Right ventricle myocardium superior (tissue), 1 donor: Measurements from ENCODE around the gene SPINK8. TPM values are rescaled to one million over a fixed set of nuclear protein-coding genes. Genes with fewer than 3 reads are reported as not detected.
"Not testable (repeated sequence)": the region's sequence is repeated elsewhere in the genome, so short reads cannot be mapped to it uniquely, and the experiment has no call there.

Source experiments
- ATAC-seq: fragments of 200-7000 bp; cut with Tn5 transposase; one replicate; pipeline ENCODE4 v1.9.1; 2020; ENCODE audit warnings: mild to moderate bottlenecking; ENCODE audit not compliant: poor library complexity
- DNase-seq: peaks from one replicate; pipeline ENCODE4 v3.0.0-alpha.2; 2020
- intact Hi-C: fragments of 100-400 bp; cut with DNase I; formaldehyde crosslinking; loops from one replicate; pipeline ENCODE4 v1.11.2; 2022
- long read RNA-seq: library from polyadenylated mRNA; unstranded; transcript quantifications from one replicate; pipeline ENCODE4 v2.0.0, GENCODE V29; 2021
- total RNA-seq: library from RNA; stranded (reverse); fragmentation: NEBNext Ultra II Directional; extraction: Animal tissue kit (Norgen Biotek cat#: 25700); gene quantifications from one replicate; pipeline ENCODE4 v1.2.1, GENCODE V29; 2021
- donor health status: DM: no; HTN: yes; CAD: no; lungs with severe emphysema.

The SPINK8 gene
- total RNA-seq, result not detected
- long read RNA-seq, result 0 reads

- ATAC-seq, DNase-seq, intact Hi-C loops: not testable (repeated sequence)
Observed at GRCh38 chr3:48333346-48334245, at the start of gene SPINK8. Gene SPINK8, minus strand, starts transcription at chr3:48333661. Its CDS starts 5,320 bp downstream, at chr3:48328341.

GRCh38 chr3:48372862-48373435, 39.5 kb upstream of the SPINK8 start:
- ATAC-seq (no peak), DNase-seq (no peak)
- intact Hi-C loops, result no loop called here

GRCh38 chr3:48372377-48372770, 38.9 kb upstream of the SPINK8 start:
- no peak for ATAC-seq
- no peak for DNase-seq
- intact Hi-C loops, result no loop called here

- DNase-seq (no peak), ATAC-seq (no peak)
- intact Hi-C loops, result no loop called here
Observed at GRCh38 chr3:48371651-48372376, 38.4 kb upstream of the SPINK8 start, which contains the start of gene FBXW12. Gene FBXW12, plus strand, starts transcription at chr3:48372219. Its CDS starts 549 bp downstream, at chr3:48372768.

GRCh38 chr3:48370333-48370713, 36.9 kb upstream of the SPINK8 start:
- DNase-seq (no peak), ATAC-seq (no peak)
- intact Hi-C loops, result no loop called here

- DNase-seq, result no peak
- ATAC-seq, result no peak
- intact Hi-C loops, result no loop called here
Observed at GRCh38 chr3:48369693-48370332, 36.4 kb upstream of the SPINK8 start.

GRCh38 chr3:48367201-48367600, 33.7 kb upstream of the SPINK8 start:
- DNase-seq (no peak), ATAC-seq (peak; percentile 53)
- intact Hi-C loops, result no loop called here

GRCh38 chr3:48364840-48365239, 31.4 kb upstream of the SPINK8 start:
- intact Hi-C loops, result no loop called here
- ATAC-seq (no peak), DNase-seq (no peak)

- ATAC-seq (no peak), DNase-seq (no peak)
- intact Hi-C loops, result no loop called here
Observed at GRCh38 chr3:48361928-48362327, 28.5 kb upstream of the SPINK8 start.

GRCh38 chr3:48356419-48356818, 23.0 kb upstream of the SPINK8 start:
- ATAC-seq (no peak), DNase-seq (no peak)
- intact Hi-C loops, result no loop called here

GRCh38 chr3:48353987-48354386, 20.5 kb upstream of the SPINK8 start:
- DNase-seq (no peak), ATAC-seq (no peak)
- intact Hi-C loops, result no loop called here

- no peak for ATAC-seq
- intact Hi-C loops, result no loop called here
Observed at GRCh38 chr3:48352546-48352945, 19.1 kb upstream of the SPINK8 start.

GRCh38 chr3:48347500-48347899, 14.0 kb upstream of the SPINK8 start:
- ATAC-seq, result no peak
- intact Hi-C loops, result no loop called here
- DNase-seq, result no peak

More at GRCh38 chr3:48352546-48352945, 19.1 kb upstream of the SPINK8 start:
- DNase-seq, result no peak

- ATAC-seq (no peak), DNase-seq (no peak)
- intact Hi-C loops, result no loop called here
Observed at GRCh38 chr3:48345946-48346572, 12.6 kb upstream of the SPINK8 start.

- no peak for ATAC-seq
- DNase-seq, result no peak
- intact Hi-C loops, result no loop called here
Observed at GRCh38 chr3:48344867-48345507, 11.5 kb upstream of the SPINK8 start.

- intact Hi-C loops, result no loop called here
- DNase-seq (no peak), ATAC-seq (no peak)
Observed at GRCh38 chr3:48343432-48343831, 10.0 kb upstream of the SPINK8 start.

- no peak for ATAC-seq
- intact Hi-C loops, result no loop called here
- no peak for DNase-seq
Observed at GRCh38 chr3:48338635-48339034, 5.2 kb upstream of the SPINK8 start.

- ATAC-seq, intact Hi-C loops: not testable (repeated sequence)
Observed at GRCh38 chr3:48337536-48337935, 4.1 kb upstream of the SPINK8 start.

More at GRCh38 chr3:48337536-48337935, 4.1 kb upstream of the SPINK8 start:
- DNase-seq, result not testable (repeated sequence)
